ENCODE measurements around the gene PROSER3. TPM values are rescaled to one million over a fixed set of nuclear protein-coding genes. Genes with fewer than 3 reads are reported as not detected.

PROSER3 gene
- total and polyA plus RNA-seq, 9 of the 15 experiments (the other 6 are each of a cell fraction or from before 2014, with no cell fraction given) = 1.0 to 39.5 (median 5.1) TPM

- Histone ChIP-seq H2AFZ (ENCODE audit: low read depth, low read length) (no peak overlapping the region), H3K27ac (ENCODE audit: extremely low read depth, low read depth, low read length) (no peak overlapping the region), H3K9ac (ENCODE audit: insufficient read depth in 1 of 2, low read depth in 2 of 2, low read length in 2 of 2) (no peak overlapping the region), H3K27me3 (ENCODE audit: control insufficient read depth in 2 of 2, insufficient read depth in 2 of 2, low read length in 2 of 2) (no peaks in the 10 kb centered on the region), H3K4me2 (ENCODE audit: insufficient read depth, low read length) (no peak overlapping the region), H3K79me2 (ENCODE audit: control insufficient read depth, insufficient read depth, low read length) (no peaks in the 10 kb centered on the region), H4K20me1 (replicated peaks; ENCODE audit: control insufficient read depth, insufficient read depth, low read length) (no peaks in the 10 kb centered on the region), H3K9me3 (replicated peaks; ENCODE audit: control insufficient read depth, insufficient read depth, low read depth, low read length) (no peaks in the 10 kb centered on the region), H3K36me3 (ENCODE audit: control insufficient read depth, insufficient read depth, low read length) (peaks cover 24% of the 10 kb centered on the region; the same call in 2 of the 3 replicates), H3K4me1 (replicated peaks in 1 of 2; ENCODE audit: control insufficient read depth in 2 of 2, insufficient read depth in 2 of 2, low read length in 2 of 2) (peaks cover 0 to 35% of the 10 kb centered on the region in 2 experiments; a peak in 1 of 5 replicates), H3K9me1 (ENCODE audit: control insufficient read depth, insufficient read depth, low read length) (no peaks in the 10 kb centered on the region), H3K4me3 (no peak overlapping the region)
- ChIA-PET POLR2A (no interaction called here), CTCF (ENCODE audit: low intra/inter-chr PET ratio) (no interaction called here)
- no peak for ATAC-seq
- in situ Hi-C loops (cut with MboI) = no loop called here
- 78% methylated on average over 9 of the region's 12 CpGs for WGBS (ENCODE audit: insufficient coverage, low coverage, missing lambda C conversion rate)
- TF ChIP-seq GATA2 (CRISPR knock-in tag; IDR thresholded peaks at IDR 0.05) (no peak), TCFL5 (CRISPR knock-in tag; conservative IDR thresholded peaks at IDR 0.05) (no peak), KAT8 (IDR thresholded peaks at IDR 0.05; ENCODE audit: low read depth) (no peak), MAFF (IDR thresholded peaks at IDR 0.05; ENCODE audit: low read length) (no peak), ZNF785 (CRISPR knock-in tag; IDR thresholded peaks at IDR 0.05) (no peak), MTA3 (IDR thresholded peaks at IDR 0.05; ENCODE audit: borderline replicate concordance) (no peak), ZNF280A (IDR thresholded peaks at IDR 0.05; ENCODE audit: low read depth, partially characterized antibody) (no peak), DACH1 (IDR thresholded peaks at IDR 0.05; ENCODE audit: partially characterized antibody) (no peak)
- TF ChIP-seq, protein P1, sequence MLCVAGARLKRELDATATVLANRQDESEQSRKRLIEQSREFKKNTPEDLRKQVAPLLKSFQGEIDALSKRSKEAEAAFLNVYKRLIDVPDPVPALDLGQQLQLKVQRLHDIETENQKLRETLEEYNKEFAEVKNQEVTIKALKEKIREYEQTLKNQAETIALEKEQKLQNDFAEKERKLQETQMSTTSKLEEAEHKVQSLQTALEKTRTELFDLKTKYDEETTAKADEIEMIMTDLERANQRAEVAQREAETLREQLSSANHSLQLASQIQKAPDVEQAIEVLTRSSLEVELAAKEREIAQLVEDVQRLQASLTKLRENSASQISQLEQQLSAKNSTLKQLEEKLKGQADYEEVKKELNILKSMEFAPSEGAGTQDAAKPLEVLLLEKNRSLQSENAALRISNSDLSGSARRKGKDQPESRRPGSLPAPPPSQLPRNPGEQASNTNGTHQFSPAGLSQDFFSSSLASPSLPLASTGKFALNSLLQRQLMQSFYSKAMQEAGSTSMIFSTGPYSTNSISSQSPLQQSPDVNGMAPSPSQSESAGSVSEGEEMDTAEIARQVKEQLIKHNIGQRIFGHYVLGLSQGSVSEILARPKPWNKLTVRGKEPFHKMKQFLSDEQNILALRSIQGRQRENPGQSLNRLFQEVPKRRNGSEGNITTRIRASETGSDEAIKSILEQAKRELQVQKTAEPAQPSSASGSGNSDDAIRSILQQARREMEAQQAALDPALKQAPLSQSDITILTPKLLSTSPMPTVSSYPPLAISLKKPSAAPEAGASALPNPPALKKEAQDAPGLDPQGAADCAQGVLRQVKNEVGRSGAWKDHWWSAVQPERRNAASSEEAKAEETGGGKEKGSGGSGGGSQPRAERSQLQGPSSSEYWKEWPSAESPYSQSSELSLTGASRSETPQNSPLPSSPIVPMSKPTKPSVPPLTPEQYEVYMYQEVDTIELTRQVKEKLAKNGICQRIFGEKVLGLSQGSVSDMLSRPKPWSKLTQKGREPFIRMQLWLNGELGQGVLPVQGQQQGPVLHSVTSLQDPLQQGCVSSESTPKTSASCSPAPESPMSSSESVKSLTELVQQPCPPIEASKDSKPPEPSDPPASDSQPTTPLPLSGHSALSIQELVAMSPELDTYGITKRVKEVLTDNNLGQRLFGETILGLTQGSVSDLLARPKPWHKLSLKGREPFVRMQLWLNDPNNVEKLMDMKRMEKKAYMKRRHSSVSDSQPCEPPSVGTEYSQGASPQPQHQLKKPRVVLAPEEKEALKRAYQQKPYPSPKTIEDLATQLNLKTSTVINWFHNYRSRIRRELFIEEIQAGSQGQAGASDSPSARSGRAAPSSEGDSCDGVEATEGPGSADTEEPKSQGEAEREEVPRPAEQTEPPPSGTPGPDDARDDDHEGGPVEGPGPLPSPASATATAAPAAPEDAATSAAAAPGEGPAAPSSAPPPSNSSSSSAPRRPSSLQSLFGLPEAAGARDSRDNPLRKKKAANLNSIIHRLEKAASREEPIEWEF (CRISPR knock-in tag; IDR thresholded peaks at IDR 0.05) = no peak
- no TSS peak for BruUV-seq (replicated peaks)
- intact Hi-C loops (cut with micrococcal nuclease) = no loop called here
- FAIRE-seq = no peak
- DNase-seq (ENCODE audit: extremely low read depth in 1 of 4, low spot score in 3 of 4) = no peak
Measured at GRCh38 chr19:35782589-35782988, 24.6 kb downstream of the PROSER3 start.

Measured in K562 (cell line).